Heart right ventricle (tissue), 16 donors: ENCODE data around the gene LHPP. TPM values are rescaled to one million over a fixed set of nuclear protein-coding genes. Genes with fewer than 3 reads are reported as not detected.

ENCODE experiments used
- ATAC-seq, 8 donors: fragments of 200-7000 bp; cut with Tn5 transposase; one replicate each; pipeline ENCODE4 v1.9.1; 2020; ENCODE audit warnings: mild to moderate bottlenecking in 8 of 8, moderate library complexity in 8 of 8, moderate number of reproducible peaks in 1 of 8
- DNase-seq, 2 donors: peaks; one replicate each; pipeline ENCODE4 v3.0.0-alpha.2; 2020
- H3K27ac ChIP-seq, 10 donors: fragments of 200-600 bp; sonication (generic) in 2 of 10; one replicate each; pipeline versions ENCODE4 v1.5.0 to v1.8.0; 2020 to 2022; ENCODE audit warnings: mild to moderate bottlenecking in 3 of 10
- H3K27me3 ChIP-seq, 7 donors: fragments of 200-600 bp; one replicate each; pipeline ENCODE4 v1.8.0; 2021 to 2022; ENCODE audit warnings: mild to moderate bottlenecking in 2 of 7
- H3K36me3 ChIP-seq, 9 donors: fragments of 200-600 bp; sonication (generic) in 1 of 9; one replicate each; pipeline versions ENCODE4 v1.5.0 to v1.8.0; 2020 to 2022; ENCODE audit warnings: mild to moderate bottlenecking in 2 of 9
- H3K4me1 ChIP-seq, 9 donors: fragments of 200-600 bp; sonication (generic) in 1 of 9; one replicate each; pipeline versions ENCODE4 v1.5.0 to v1.8.0; 2020 to 2022; ENCODE audit warnings: mild to moderate bottlenecking in 4 of 9
- H3K4me3 ChIP-seq, 10 donors: fragments of 200-600 bp; sonication (generic) in 2 of 10; one replicate each; pipeline versions ENCODE4 v1.5.0 to v1.8.0; 2020 to 2022; ENCODE audit warnings: mild to moderate bottlenecking in 7 of 10, moderate library complexity in 2 of 10
- H3K9me3 ChIP-seq, 11 donors: fragments of 200-600 bp in 10 of 11; sonication (generic) in 2 of 11; one replicate each; pipeline versions ENCODE4 v1.5.0 to v1.8.0; 2013 to 2022; ENCODE audit warnings: mild to moderate bottlenecking in 2 of 11, control low read depth in 1 of 11, moderate library complexity in 1 of 11
- WGBS, 2 donors: extraction: QIAGEN DNeasy Blood & Tissue Kit; methylation state at CpG; one replicate each; pipeline ENCODE4 v1.1.7; 2013; ENCODE audit warnings: inconsistent platforms in 1 of 2; 5-methylcytosine and 5-hydroxymethylcytosine counted together
- intact Hi-C, 10 donors: fragments of 100-400 bp; cut with DNase I; formaldehyde crosslinking; loops; one replicate each; pipeline versions ENCODE4 v1.11.1 to v1.14.2; 2022
- polyA plus RNA-seq, 2 donors: library from polyadenylated mRNA; stranded (reverse); fragments of 200-250 nt; gene quantifications; one replicate each; pipeline ENCODE4 v1.2.3, GENCODE V29; 2013
- total RNA-seq, 10 donors: library from RNA; stranded (reverse); fragmentation: NEBNext Ultra II Directional in 3 of 10; extraction: Animal tissue kit (Norgen Biotek cat#: 25700) in 3 of 10; gene quantifications; one replicate each; pipeline versions ENCODE4 v1.2.1 to v1.2.4, GENCODE V29; 2021 to 2023
- TF ChIP-seq, protein P1 (sequence below), 9 donors: fragments of 200-600 bp; sonication (generic) in 2 of 9; IDR thresholded peaks; one replicate each; pipeline versions ENCODE4 v1.5.0 to v1.8.0; 2021 to 2022; ENCODE audit warnings: antibody characterized with exemption in 9 of 9, mild to moderate bottlenecking in 5 of 9, moderate library complexity in 1 of 9
- donor health status: Arrhythmogenic right ventricular cardiomyopathy.
- donor health status: ischemic (EF 13 %, LVEDD 7.1; RV severe dilation, severe dysfunction).
- donor health status: healthy with polysubstance abuse.
- donor health status: DM: no; HTN: yes; CAD: no.
- donor health status: DM: no; HTN: no; CAD: no.
- donor health status: ischemic (EF 25% LVEDD 6.9; RV normal size, moderate dysfunction).
- donor health status: ischemic (EF 25% LVEDD 5.7; RV mildly dilated, moderate dysfunction).
- donor health status: healthy.
- donor health status: DM: yes; HTN: yes; CAD: no.
- donor health status: Ischemic cardiomyopathy.
- donor health status: ischemic (EF 35%, LVEDD 5.7; RV mildly dilated, moderate dysfunction).
- donor health status: nonischemic (EF 11% LVEDD 7.7; RV severe dilation, severe dysfunction).
- donor health status: DM: yes; HTN: yes; CAD: no.
- donor health status: PGD.
- donor health status: ischemic (EF 29% LVEDD 5.4; RV normal size, mild dysfunction).
- donor health status: nonischemic (EF 23%, LVEDD 6.1; RV moderate dilation, normal function).

Gene LHPP
- total and polyA plus RNA-seq, 12 donors: 4.2 to 20.5 (median 11.7) TPM

DNA sequence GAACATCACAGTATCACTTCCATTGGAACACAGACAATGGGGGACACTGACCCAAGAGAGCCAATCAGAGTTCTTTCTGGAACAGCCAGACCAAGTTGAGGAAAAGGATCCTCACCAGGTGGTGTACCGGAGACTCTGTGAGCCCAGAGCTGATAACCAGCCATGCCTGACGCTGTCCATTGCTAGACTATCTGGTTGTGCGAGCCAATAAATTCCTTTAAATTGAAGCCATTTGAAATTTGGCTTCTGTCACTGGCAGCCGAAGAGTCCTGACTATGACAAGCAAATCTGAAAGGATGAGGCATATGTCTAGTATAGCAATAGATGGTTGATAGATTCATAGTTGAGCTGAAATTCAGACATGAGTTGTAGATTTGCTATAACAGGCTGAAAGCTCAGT is 3.1 kb upstream of the LHPP start:
- Histone ChIP-seq H3K27ac (no peak overlapping the region), H3K4me1 (peaks cover 0 to 9% (median 5%) of the 10 kb centered on the region in 9 donors), H3K9me3 (no peaks in the 10 kb centered on the region), H3K36me3 (no peaks in the 10 kb centered on the region), H3K4me3 (no peak overlapping the region), H3K27me3 (peaks cover 0 to 32% (median 23%) of the 10 kb centered on the region in 7 donors)
- TF ChIP-seq, protein P1, sequence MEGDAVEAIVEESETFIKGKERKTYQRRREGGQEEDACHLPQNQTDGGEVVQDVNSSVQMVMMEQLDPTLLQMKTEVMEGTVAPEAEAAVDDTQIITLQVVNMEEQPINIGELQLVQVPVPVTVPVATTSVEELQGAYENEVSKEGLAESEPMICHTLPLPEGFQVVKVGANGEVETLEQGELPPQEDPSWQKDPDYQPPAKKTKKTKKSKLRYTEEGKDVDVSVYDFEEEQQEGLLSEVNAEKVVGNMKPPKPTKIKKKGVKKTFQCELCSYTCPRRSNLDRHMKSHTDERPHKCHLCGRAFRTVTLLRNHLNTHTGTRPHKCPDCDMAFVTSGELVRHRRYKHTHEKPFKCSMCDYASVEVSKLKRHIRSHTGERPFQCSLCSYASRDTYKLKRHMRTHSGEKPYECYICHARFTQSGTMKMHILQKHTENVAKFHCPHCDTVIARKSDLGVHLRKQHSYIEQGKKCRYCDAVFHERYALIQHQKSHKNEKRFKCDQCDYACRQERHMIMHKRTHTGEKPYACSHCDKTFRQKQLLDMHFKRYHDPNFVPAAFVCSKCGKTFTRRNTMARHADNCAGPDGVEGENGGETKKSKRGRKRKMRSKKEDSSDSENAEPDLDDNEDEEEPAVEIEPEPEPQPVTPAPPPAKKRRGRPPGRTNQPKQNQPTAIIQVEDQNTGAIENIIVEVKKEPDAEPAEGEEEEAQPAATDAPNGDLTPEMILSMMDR (IDR thresholded peaks at IDR 0.05): no peak
- ATAC-seq: no peak
- intact Hi-C loops: no loop called here
- DNase-seq: no peak
- 85 to 86% methylated on average over 4 of the region's 4 CpGs for WGBS, 2 donors

DNA sequence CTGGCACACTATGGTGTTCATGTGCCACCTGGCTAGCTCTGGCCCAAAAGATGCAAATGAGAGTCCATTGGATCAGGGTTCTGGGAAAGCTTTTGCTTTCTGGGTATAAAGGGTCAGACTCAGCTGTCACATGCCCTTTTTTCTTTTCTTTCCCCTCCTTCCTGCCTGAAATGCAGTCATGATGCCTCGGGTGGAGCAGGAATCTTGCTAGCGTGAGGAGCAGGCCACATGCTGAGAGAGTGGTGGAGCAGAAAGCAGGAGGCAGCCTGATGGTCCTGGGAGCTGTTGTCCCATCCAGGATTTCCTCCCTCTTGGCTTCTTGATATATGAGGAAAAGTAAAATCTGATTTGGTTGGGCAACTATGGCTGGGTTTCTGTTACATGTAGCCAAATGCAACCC is 2.7 kb upstream of the LHPP start:
- intact Hi-C loops: no loop called here

DNA sequence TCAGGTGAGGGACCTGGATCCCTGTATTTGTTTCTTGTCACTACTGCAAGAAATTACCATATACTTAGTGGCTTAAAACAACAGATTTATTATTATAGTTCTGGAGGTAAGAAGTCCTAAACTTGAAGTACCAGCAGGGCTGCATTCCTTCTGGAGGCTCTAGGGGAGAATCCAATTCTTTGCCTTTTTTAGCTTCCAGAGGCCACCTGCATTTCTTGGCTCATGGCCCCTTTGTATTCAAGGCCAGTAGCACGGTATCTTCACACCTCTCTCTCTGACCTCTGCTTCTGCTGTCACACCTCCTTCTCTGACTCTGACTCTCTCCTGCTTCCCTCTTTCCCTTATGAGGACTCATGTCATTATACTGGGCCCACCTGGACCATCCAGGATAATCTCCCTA is 2.2 kb upstream of the LHPP start:
- Histone ChIP-seq H3K9me3 (no peaks in the 10 kb centered on the region), H3K36me3 (no peaks in the 10 kb centered on the region), H3K27ac (no peak overlapping the region), H3K4me3 (no peak overlapping the region), H3K4me1 (peaks cover 0 to 16% (median 6%) of the 10 kb centered on the region in 9 donors), H3K27me3 (peaks cover 0 to 23% (median 14%) of the 10 kb centered on the region in 7 donors)
- TF ChIP-seq, protein P1 (IDR thresholded peaks at IDR 0.05): no peak
- WGBS, 2 donors: 32 to 48% methylated on average over 1 of the region's 1 CpG
- intact Hi-C loops: no loop called here
- no peak for ATAC-seq
- DNase-seq: no peak

More for the DNA sequence above, 2.7 kb upstream of the LHPP start:
- Histone ChIP-seq H3K9me3 (no peaks in the 10 kb centered on the region), H3K4me3 (no peak overlapping the region), H3K27me3 (peaks cover 0 to 28% (median 19%) of the 10 kb centered on the region in 7 donors), H3K36me3 (no peaks in the 10 kb centered on the region), H3K4me1 (peaks cover 0 to 11% (median 5%) of the 10 kb centered on the region in 9 donors), H3K27ac (no peak overlapping the region)
- ATAC-seq (no peak), DNase-seq (no peak)
- TF ChIP-seq, protein P1 (IDR thresholded peaks at IDR 0.05): no peak
- 50 to 64% methylated on average over 2 of the region's 2 CpGs for WGBS, 2 donors

DNA sequence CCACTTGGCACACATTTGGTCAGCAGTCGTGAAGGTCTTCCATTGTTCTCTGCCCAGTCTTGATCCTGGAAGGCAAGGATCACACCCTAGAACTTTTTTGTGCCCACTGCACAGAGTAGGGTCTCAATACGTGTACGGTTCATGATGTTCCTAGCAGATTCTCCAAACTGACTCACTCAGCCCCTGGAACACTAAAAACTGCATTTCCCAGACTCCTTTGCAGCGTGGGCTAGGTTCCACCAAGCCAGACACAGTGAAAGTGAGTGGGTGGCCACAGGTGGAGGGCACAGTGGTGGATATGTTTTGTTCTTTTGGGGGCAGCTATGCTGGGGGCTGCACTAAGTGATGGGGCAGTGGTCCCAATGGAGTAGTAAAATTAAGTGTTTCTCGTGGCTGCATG is 1.5 kb upstream of the LHPP start:
- H3K27ac ChIP-seq: no peak overlapping the region
- ATAC-seq (no peak), DNase-seq (no peak)
- WGBS, 2 donors: 67 to 85% methylated on average over 5 of the region's 5 CpGs
- H3K9me3 ChIP-seq: no peaks in the 10 kb centered on the region
- H3K4me1 ChIP-seq: peaks cover 0 to 22% (median 7%) of the 10 kb centered on the region in 9 donors
- no peak overlapping the region for H3K4me3 ChIP-seq
- intact Hi-C loops: no loop called here
- H3K27me3 ChIP-seq: peaks cover 0 to 16% (median 6%) of the 10 kb centered on the region in 7 donors
- TF ChIP-seq, protein P1 (IDR thresholded peaks at IDR 0.05): no peak
- no peaks in the 10 kb centered on the region for H3K36me3 ChIP-seq
